ENCODE results near the gene PTPN3. TPM values are rescaled to one million over a fixed set of nuclear protein-coding genes. Genes with fewer than 3 reads are reported as not detected.

Gene PTPN3
- total and polyA plus RNA-seq, 10 of the 15 experiments (the other 5 are each of a cell fraction or from before 2014, with no cell fraction given): 0.18 to 1.3 (median 0.39) TPM

- Histone ChIP-seq H3K79me2 (ENCODE audit: control insufficient read depth, insufficient read depth, low read length) (no peaks in the 10 kb centered on the region), H3K9me3 (replicated peaks; ENCODE audit: control insufficient read depth, insufficient read depth, low read length) (no peaks in the 10 kb centered on the region), H3K27ac (ENCODE audit: control insufficient read depth, insufficient read depth) (no peak overlapping the region), H3K4me2 (ENCODE audit: control insufficient read depth, insufficient read depth) (no peak overlapping the region), H3K4me3 (no peak overlapping the region), H4K20me1 (ENCODE audit: control insufficient read depth, insufficient read depth) (no peaks in the 10 kb centered on the region), H3K4me1 (ENCODE audit: control insufficient read depth, insufficient read depth, low read length) (peaks cover 76% of the 10 kb centered on the region), H3K9ac (ENCODE audit: control insufficient read depth, insufficient read depth, low read length) (no peak overlapping the region), H3K27me3 (replicated peaks in 1 of 2; ENCODE audit: control insufficient read depth in 2 of 2, insufficient read depth in 2 of 2, low read length in 1 of 2) (no peaks in the 10 kb centered on the region), H2AFZ (ENCODE audit: control insufficient read depth, low read depth, low read length) (no peak overlapping the region), H3K36me3 (ENCODE audit: control insufficient read depth in 2 of 2, insufficient read depth in 2 of 2, low read length in 1 of 2) (no peaks in the 10 kb centered on the region)
- ChIA-PET CTCF (interaction anchor here (0.9 to 17.7 kb wide), 7 partner anchors 10 to 313 kb away, joined by 3 to 214 read pairs (median 5); no protein-coding TSS in a partner anchor), SMC1A (ENCODE audit: uncharacterized antibody, unreplicated experiment) (interaction anchor here (0.6 to 12.6 kb wide), 10 partner anchors 9 to 296 kb away, joined by 3 to 116 read pairs (median 6); partner anchors contain the start of gene TMEM245), RAD21 (ENCODE audit: unreplicated experiment) (interaction anchor here (1.0 to 6.0 kb wide), 9 partner anchors 9 to 170 kb away, joined by 3 to 38 read pairs (median 5); no protein-coding TSS in a partner anchor), POLR2A (interaction anchor here (1.0 to 2.6 kb wide), 2 partner anchors 9 to 14 kb away, joined by 5 to 11 read pairs; no protein-coding TSS in a partner anchor)
- FAIRE-seq (no peak), DNase-seq (ENCODE audit: low read depth, low spot score) (no peak), ATAC-seq (no peak)
- in situ Hi-C loops (cut with MboI) (no loop called here), intact Hi-C loops (cut with micrococcal nuclease; ENCODE audit: unreplicated experiment) (loop anchor here (5.0 to 10.0 kb wide), 4 partner anchors 312 to 558 kb away; partner anchors contain the start of genes ABITRAM, CTNNAL1 and ELP1)
- BruUV-seq (replicated peaks): no TSS peak
- WGBS (ENCODE audit: insufficient coverage, insufficient replicate concordance, low lambda C conversion rate, missing lambda C conversion rate): 85% methylated on average over 7 of the region's 7 CpGs
- TF ChIP-seq EED (IDR thresholded peaks at IDR 0.05; ENCODE audit: low read depth) (peak; percentile 50; the same call in 1 of the 2 replicates), HDAC6 (IDR thresholded peaks at IDR 0.05; ENCODE audit: unreplicated experiment) (no peak), TCF12 (IDR thresholded peaks at IDR 0.05; ENCODE audit: low read depth, low read length) (peak; percentile 81)
Observed at GRCh38 chr9:109414125-109414785, 83.9 kb downstream of the PTPN3 start.

GRCh38 chr9:109411798-109412352 lies 86.2 kb downstream of the PTPN3 start:
- no TSS peak for BruUV-seq (replicated peaks)
- ChIA-PET RAD21 (ENCODE audit: unreplicated experiment) (interaction anchor here (0.7 to 6.0 kb wide), 20 partner anchors 10 to 576 kb away, joined by 3 to 38 read pairs (median 4); no protein-coding TSS in a partner anchor), SMC1A (ENCODE audit: uncharacterized antibody, unreplicated experiment) (interaction anchor here (0.6 to 12.6 kb wide), 15 partner anchors 10 to 848 kb away, joined by 3 to 116 read pairs (median 3); no protein-coding TSS in a partner anchor), POLR2A (interaction anchor here (0.6 to 3.1 kb wide), 4 partner anchors 8 to 12 kb away, joined by 3 to 10 read pairs (median 5); no protein-coding TSS in a partner anchor), CTCF (interaction anchor here (0.6 to 17.7 kb wide), 31 partner anchors 9 to 1485 kb away, joined by 3 to 214 read pairs (median 3); no protein-coding TSS in a partner anchor)
- intact Hi-C loops (cut with micrococcal nuclease; ENCODE audit: unreplicated experiment): loop anchor here (2.0 to 10.0 kb wide), 5 partner anchors 29 to 560 kb away; partner anchors contain the start of genes ABITRAM, CTNNAL1 and ELP1
- Histone ChIP-seq H3K4me2 (ENCODE audit: control insufficient read depth, insufficient read depth) (peak overlapping the region; percentile 76), H3K9ac (ENCODE audit: control insufficient read depth, insufficient read depth, low read length) (peak overlapping the region; percentile 35), H3K9me3 (replicated peaks; ENCODE audit: control insufficient read depth, insufficient read depth, low read length) (no peaks in the 10 kb centered on the region), H3K27ac (ENCODE audit: control insufficient read depth, insufficient read depth) (peak overlapping the region; percentile 77), H4K20me1 (ENCODE audit: control insufficient read depth, insufficient read depth) (no peaks in the 10 kb centered on the region), H3K36me3 (ENCODE audit: control insufficient read depth in 2 of 2, insufficient read depth in 2 of 2, low read length in 1 of 2) (no peaks in the 10 kb centered on the region), H3K27me3 (replicated peaks in 1 of 2; ENCODE audit: control insufficient read depth in 2 of 2, insufficient read depth in 2 of 2, low read length in 1 of 2) (no peaks in the 10 kb centered on the region), H3K4me1 (ENCODE audit: control insufficient read depth, insufficient read depth, low read length) (peaks cover 52% of the 10 kb centered on the region), H3K4me3 (no peak overlapping the region), H3K79me2 (ENCODE audit: control insufficient read depth, insufficient read depth, low read length) (no peaks in the 10 kb centered on the region), H2AFZ (ENCODE audit: control insufficient read depth, low read depth, low read length) (peak overlapping the region; percentile 76)
- in situ Hi-C loops (cut with MboI): no loop called here
- DNase-seq (ENCODE audit: low read depth, low spot score) (peak; percentile 75), ATAC-seq (peak; percentile 55), FAIRE-seq (peak; percentile 62)
- 0% methylated on average over 5 of the region's 5 CpGs for WGBS (ENCODE audit: insufficient coverage, insufficient replicate concordance, low lambda C conversion rate, missing lambda C conversion rate)
- TF ChIP-seq, protein P1, sequence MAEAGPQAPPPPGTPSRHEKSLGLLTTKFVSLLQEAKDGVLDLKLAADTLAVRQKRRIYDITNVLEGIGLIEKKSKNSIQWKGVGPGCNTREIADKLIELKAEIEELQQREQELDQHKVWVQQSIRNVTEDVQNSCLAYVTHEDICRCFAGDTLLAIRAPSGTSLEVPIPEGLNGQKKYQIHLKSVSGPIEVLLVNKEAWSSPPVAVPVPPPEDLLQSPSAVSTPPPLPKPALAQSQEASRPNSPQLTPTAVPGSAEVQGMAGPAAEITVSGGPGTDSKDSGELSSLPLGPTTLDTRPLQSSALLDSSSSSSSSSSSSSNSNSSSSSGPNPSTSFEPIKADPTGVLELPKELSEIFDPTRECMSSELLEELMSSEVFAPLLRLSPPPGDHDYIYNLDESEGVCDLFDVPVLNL (IDR thresholded peaks at IDR 0.05; ENCODE audit: low read depth, low read length): no peak
- TF ChIP-seq CREB1 (IDR thresholded peaks at IDR 0.05; ENCODE audit: low read depth): no peak
- TF ChIP-seq TCF3 (IDR thresholded peaks at IDR 0.05; ENCODE audit: borderline replicate concordance, insufficient read depth, low read depth, low read length): no peak
- no peak; the same call in 1 of the 2 replicates for TF ChIP-seq JUND (IDR thresholded peaks at IDR 0.05; ENCODE audit: low read depth, low read length)
- TF ChIP-seq MAX (IDR thresholded peaks at IDR 0.05; ENCODE audit: low read depth, low read length): no peak
- no peak for TF ChIP-seq RFX5 (IDR thresholded peaks at IDR 0.05; ENCODE audit: low read depth, low read length)
- TF ChIP-seq, protein P2, sequence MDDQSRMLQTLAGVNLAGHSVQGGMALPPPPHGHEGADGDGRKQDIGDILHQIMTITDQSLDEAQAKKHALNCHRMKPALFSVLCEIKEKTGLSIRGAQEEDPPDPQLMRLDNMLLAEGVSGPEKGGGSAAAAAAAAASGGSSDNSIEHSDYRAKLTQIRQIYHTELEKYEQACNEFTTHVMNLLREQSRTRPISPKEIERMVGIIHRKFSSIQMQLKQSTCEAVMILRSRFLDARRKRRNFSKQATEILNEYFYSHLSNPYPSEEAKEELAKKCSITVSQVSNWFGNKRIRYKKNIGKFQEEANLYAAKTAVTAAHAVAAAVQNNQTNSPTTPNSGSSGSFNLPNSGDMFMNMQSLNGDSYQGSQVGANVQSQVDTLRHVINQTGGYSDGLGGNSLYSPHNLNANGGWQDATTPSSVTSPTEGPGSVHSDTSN (IDR thresholded peaks at IDR 0.05; ENCODE audit: insufficient replicate concordance, low read depth, low read length): no peak
- no peak for TF ChIP-seq TCF7 (IDR thresholded peaks at IDR 0.05; ENCODE audit: borderline replicate concordance)
- TF ChIP-seq SMAD1 (IDR thresholded peaks at IDR 0.05; ENCODE audit: low read depth, partially characterized antibody): no peak
- no peak; the same call in 1 of the 2 replicates for TF ChIP-seq FOXK2 (IDR thresholded peaks at IDR 0.05)

Data from GM12878 (cell line).